GM18526 (cell line): ENCODE data around the gene P2RX1.

ENCODE experiments used
- POLR2A ChIP-seq: IDR thresholded peaks from 3 replicates; pipeline ENCODE4 v1.6.1; 2011; ENCODE audit not compliant: insufficient read length; ENCODE audit errors: extremely low read depth

Gene P2RX1

GRCh38 chr17:3935825-3936355 is 19.6 kb upstream of the P2RX1 start:
- TF ChIP-seq POLR2A: no peak

GRCh38 chr17:3935140-3935542 is 18.9 kb upstream of the P2RX1 start:
- no peak for TF ChIP-seq POLR2A

- TF ChIP-seq POLR2A: no peak
These were observed 13.5 kb upstream of the P2RX1 start for GRCh38 chr17:3929764-3930163.

- TF ChIP-seq POLR2A: no peak
These were observed 12.9 kb upstream of the P2RX1 start for GRCh38 chr17:3929181-3929580.

- no peak for TF ChIP-seq POLR2A
These were observed 12.1 kb upstream of the P2RX1 start for GRCh38 chr17:3928406-3928805.

GRCh38 chr17:3927628-3928340 is 11.5 kb upstream of the P2RX1 start:
- no peak for TF ChIP-seq POLR2A

- no peak for TF ChIP-seq POLR2A
These were observed 10.8 kb upstream of the P2RX1 start for GRCh38 chr17:3926860-3927627.

GRCh38 chr17:3925684-3926485 is 9.6 kb upstream of the P2RX1 start:
- TF ChIP-seq POLR2A: no peak

GRCh38 chr17:3924512-3925350 is 8.5 kb upstream of the P2RX1 start:
- TF ChIP-seq POLR2A: no peak

- TF ChIP-seq POLR2A: no peak
These were observed 7.4 kb upstream of the P2RX1 start for GRCh38 chr17:3923466-3924190.

GRCh38 chr17:3922765-3923164 is 6.5 kb upstream of the P2RX1 start:
- TF ChIP-seq POLR2A: no peak

GRCh38 chr17:3921502-3922319 is 5.4 kb upstream of the P2RX1 start:
- TF ChIP-seq POLR2A: no peak

GRCh38 chr17:3921006-3921405 is 4.7 kb upstream of the P2RX1 start:
- no peak for TF ChIP-seq POLR2A
